Keratinocyte (primary cell): ENCODE measurements around the gene BCL2. TPM values are rescaled to one million over a fixed set of nuclear protein-coding genes. Genes with fewer than 3 reads are reported as not detected.
A peak's percentile ranks its signal among the peaks of the same experiment; 100 is the strongest.

Experiments used
- DNase-seq: peaks from one replicate; pipeline ENCODE4 v3.0.0-alpha.2; 2011; ENCODE audit warnings: low read depth, missing footprints, low spot score
- FAIRE-seq: peaks from 2 replicates; lab custom pipeline; 2011; peaks lifted over from hg19 to GRCh38; lab: Jason Lieb, UNC
- H2AFZ ChIP-seq: 2 replicates; pipeline ENCODE4 v1.6.0; 2012; ENCODE audit warnings: low read length, control low read depth, inconsistent platforms; ENCODE audit not compliant: control insufficient read depth
- H3K27ac ChIP-seq: 2 replicates; pipeline ENCODE4 v1.5.1; 2011; ENCODE audit warnings: low read length; ENCODE audit not compliant: control insufficient read depth, insufficient read depth
- H3K27me3 ChIP-seq: 3 replicates; pipeline ENCODE4 v1.6.0; 2011; ENCODE audit warnings: low read length; ENCODE audit not compliant: control insufficient read depth, insufficient read depth; ENCODE audit errors: extremely low read depth
- H3K36me3 ChIP-seq, 2 experiments: 2 replicates in 1 of 2; 3 replicates in 1 of 2; pipeline ENCODE4 v1.5.1; 2011; ENCODE audit warnings: low read length in 2 of 2, mild to moderate bottlenecking in 1 of 2; ENCODE audit not compliant: control insufficient read depth in 2 of 2, insufficient read depth in 2 of 2; ENCODE audit errors: extremely low read depth in 1 of 2
- H3K4me1 ChIP-seq: 3 replicates; pipeline ENCODE4 v1.5.1; 2011; ENCODE audit warnings: low read length; ENCODE audit not compliant: control insufficient read depth, insufficient read depth; ENCODE audit errors: extremely low read depth
- H3K4me2 ChIP-seq: 3 replicates; pipeline ENCODE4 v1.6.0; 2011; ENCODE audit warnings: low read depth, low read length; ENCODE audit not compliant: control insufficient read depth, insufficient read depth; ENCODE audit errors: extremely low read depth
- H3K4me3 ChIP-seq, 3 experiments: fragments of 200-600 bp in 1 of 3; sonication (generic) in 1 of 3; 2 replicates in 2 of 3; 3 replicates in 1 of 3; pipeline ENCODE4 v1.5.1; 2011 to 2016; ENCODE audit warnings: low read length in 3 of 3, mild to moderate bottlenecking in 3 of 3, control low read depth in 2 of 3, inconsistent platforms in 1 of 3, low read depth in 1 of 3, mixed read lengths in 1 of 3, mixed run types in 1 of 3, moderate library complexity in 1 of 3; ENCODE audit not compliant: control insufficient read depth in 2 of 3, insufficient read depth in 2 of 3; ENCODE audit errors: extremely low read depth in 1 of 3
- H3K79me2 ChIP-seq: 2 replicates; pipeline ENCODE4 v1.6.0; 2012; ENCODE audit warnings: low read length; ENCODE audit not compliant: control insufficient read depth, insufficient read depth
- H3K9ac ChIP-seq: 3 replicates; pipeline ENCODE4 v1.6.0; 2011; ENCODE audit warnings: low read length; ENCODE audit not compliant: control insufficient read depth, insufficient read depth; ENCODE audit errors: extremely low read depth
- H3K9me1 ChIP-seq: 3 replicates; pipeline ENCODE4 v1.6.0; 2011; ENCODE audit warnings: low read length; ENCODE audit not compliant: control insufficient read depth, insufficient read depth; ENCODE audit errors: extremely low read depth
- H3K9me3 ChIP-seq: 2 replicates; pipeline ENCODE4 v1.5.1; 2012; ENCODE audit warnings: low read depth, low read length; ENCODE audit not compliant: control insufficient read depth
- H4K20me1 ChIP-seq: 3 replicates; pipeline ENCODE4 v1.6.0; 2011; ENCODE audit warnings: low read length; ENCODE audit not compliant: control insufficient read depth, insufficient read depth; ENCODE audit errors: extremely low read depth
- EZH2 ChIP-seq: IDR thresholded peaks from one replicate; pipeline ENCODE4 v1.6.1; 2012; ENCODE audit warnings: inconsistent platforms, mild to moderate bottlenecking, low read length, moderate library complexity
- dilution Hi-C: fragments of 300-500 bp; cut with MboI; formaldehyde crosslinking; loops from one replicate; pipeline ENCODE4 v1.7.0; 2020; ENCODE audit warnings: low sequenced_read_pairs; ENCODE audit not compliant: extremely low pct_ligation_motif_present
- polyA plus RNA-seq, 5 experiments: library from polyadenylated mRNA; depleted of rRNA in 3 of 5; stranded (reverse) in 3 of 5; stranded (forward) in 1 of 5; unstranded in 1 of 5; fragments of >200 nt; gene quantifications; 1 replicate in 1 of 5; 2 replicates in 3 of 5; 3 replicates in 1 of 5; pipeline versions ENCODE4 v1.2.1 to v1.2.3, GENCODE V29; 2011 to 2012; ENCODE audit warnings: missing spikeins in 2 of 5, low read depth in 1 of 5, low replicate concordance in 1 of 5
- TF ChIP-seq, protein P1 (sequence below), 3 experiments: IDR thresholded peaks in 1 of 3; conservative IDR thresholded peaks in 1 of 3; optimal IDR thresholded peaks in 1 of 3; 2 replicates in 2 of 3; 3 replicates in 1 of 3; pipeline versions ENCODE3 to v1.5.1; 2011; ENCODE audit warnings: low read length in 3 of 3, mild to moderate bottlenecking in 3 of 3, moderate library complexity in 2 of 3, control low read depth in 1 of 3, inconsistent platforms in 1 of 3; ENCODE audit not compliant: insufficient read depth in 2 of 3; ENCODE audit errors: extremely low read depth in 1 of 3

Gene BCL2
- polyA plus RNA-seq, 1 donor (not counting 4 experiments of a cell fraction or from before 2014, with no cell fraction given) = 0.30 TPM

DNA sequence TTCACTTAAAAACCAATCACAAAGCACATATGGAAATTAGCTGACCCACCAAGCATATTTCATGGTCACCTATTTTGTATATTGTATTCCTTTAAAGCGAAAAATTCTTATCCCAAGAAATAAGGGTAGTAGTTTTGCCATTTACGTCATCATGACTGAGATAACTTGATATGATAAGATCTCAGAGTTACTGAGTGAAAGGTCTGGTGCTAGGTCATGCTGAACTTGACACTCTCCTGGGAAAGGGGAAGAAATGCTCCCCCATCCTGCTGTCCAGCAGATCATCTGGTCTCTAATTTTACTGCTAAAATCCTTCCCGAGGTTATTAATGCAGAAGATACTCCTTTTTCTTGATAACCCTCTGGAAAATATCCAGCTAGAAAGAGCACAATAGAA is 78.3 kb downstream of the BCL2 start:
- H3K27ac ChIP-seq = no peak overlapping the region
- no peak overlapping the region for H3K4me3 ChIP-seq
- FAIRE-seq (no peak), DNase-seq (no peak)
- no peaks in the 10 kb centered on the region for H3K79me2 ChIP-seq
- no peak overlapping the region for H3K9ac ChIP-seq
- no peaks in the 10 kb centered on the region for H3K9me1 ChIP-seq
- no peaks in the 10 kb centered on the region for H4K20me1 ChIP-seq
- peaks cover 18% of the 10 kb centered on the region for H3K4me1 ChIP-seq
- TF ChIP-seq, protein P1, sequence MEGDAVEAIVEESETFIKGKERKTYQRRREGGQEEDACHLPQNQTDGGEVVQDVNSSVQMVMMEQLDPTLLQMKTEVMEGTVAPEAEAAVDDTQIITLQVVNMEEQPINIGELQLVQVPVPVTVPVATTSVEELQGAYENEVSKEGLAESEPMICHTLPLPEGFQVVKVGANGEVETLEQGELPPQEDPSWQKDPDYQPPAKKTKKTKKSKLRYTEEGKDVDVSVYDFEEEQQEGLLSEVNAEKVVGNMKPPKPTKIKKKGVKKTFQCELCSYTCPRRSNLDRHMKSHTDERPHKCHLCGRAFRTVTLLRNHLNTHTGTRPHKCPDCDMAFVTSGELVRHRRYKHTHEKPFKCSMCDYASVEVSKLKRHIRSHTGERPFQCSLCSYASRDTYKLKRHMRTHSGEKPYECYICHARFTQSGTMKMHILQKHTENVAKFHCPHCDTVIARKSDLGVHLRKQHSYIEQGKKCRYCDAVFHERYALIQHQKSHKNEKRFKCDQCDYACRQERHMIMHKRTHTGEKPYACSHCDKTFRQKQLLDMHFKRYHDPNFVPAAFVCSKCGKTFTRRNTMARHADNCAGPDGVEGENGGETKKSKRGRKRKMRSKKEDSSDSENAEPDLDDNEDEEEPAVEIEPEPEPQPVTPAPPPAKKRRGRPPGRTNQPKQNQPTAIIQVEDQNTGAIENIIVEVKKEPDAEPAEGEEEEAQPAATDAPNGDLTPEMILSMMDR (optimal IDR thresholded peaks at IDR 0.05 in 1 of 3, IDR thresholded peaks at IDR 0.05 in 1 of 3, conservative IDR thresholded peaks at IDR 0.05 in 1 of 3; ENCODE audit: extremely low read depth in 1 of 3, insufficient read depth in 2 of 3, low read length in 3 of 3) = no peak
- no peak for TF ChIP-seq EZH2
- no peak overlapping the region for H2AFZ ChIP-seq
- dilution Hi-C loops = no loop called here
- no peaks in the 10 kb centered on the region for H3K9me3 ChIP-seq
- H3K36me3 ChIP-seq = no peaks in the 10 kb centered on the region
- no peak overlapping the region for H3K4me2 ChIP-seq
- no peaks in the 10 kb centered on the region for H3K27me3 ChIP-seq

DNA sequence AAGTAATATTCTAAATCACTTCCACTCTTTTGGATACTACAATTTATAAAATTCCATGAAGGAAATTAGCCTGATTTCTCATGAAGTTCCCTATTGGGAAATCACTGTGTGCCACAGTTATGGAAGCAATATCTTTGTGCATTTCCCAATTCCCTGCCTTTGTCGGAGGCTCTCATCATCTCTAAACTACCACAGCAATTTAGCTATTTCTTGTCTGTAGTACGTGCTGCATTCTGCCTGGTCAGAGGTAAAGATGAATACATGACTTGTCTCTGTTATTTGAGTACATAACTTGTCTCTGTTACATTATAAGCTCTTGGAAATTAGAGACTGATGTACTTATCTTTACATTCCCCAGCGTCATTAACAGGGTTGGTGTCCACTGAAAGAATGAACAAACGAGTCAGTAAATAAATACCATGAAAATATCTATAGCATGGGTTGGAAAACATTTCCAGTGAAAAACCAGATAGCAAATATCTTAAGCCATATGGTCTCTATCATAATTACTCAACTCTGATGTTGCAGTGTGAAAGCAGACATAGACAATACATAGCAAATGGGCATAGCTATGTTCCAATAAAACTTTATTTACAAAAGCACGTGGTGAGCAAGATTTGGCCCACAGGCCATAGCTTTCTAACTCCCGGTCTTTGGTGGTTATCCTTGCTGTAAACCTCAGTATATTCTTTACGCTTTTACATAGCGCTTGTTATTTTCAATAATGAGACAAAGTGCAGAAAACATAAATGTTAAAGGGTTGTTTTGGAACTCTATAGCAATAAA is 78.8 kb downstream of the BCL2 start:
- Histone ChIP-seq H3K79me2 (no peaks in the 10 kb centered on the region), H3K36me3 (no peaks in the 10 kb centered on the region), H3K4me1 (peaks cover 18% of the 10 kb centered on the region), H3K9me3 (no peaks in the 10 kb centered on the region), H3K9me1 (no peaks in the 10 kb centered on the region), H2AFZ (no peak overlapping the region), H4K20me1 (no peaks in the 10 kb centered on the region), H3K4me2 (no peak overlapping the region), H3K4me3 (no peak overlapping the region), H3K27ac (no peak overlapping the region), H3K27me3 (no peaks in the 10 kb centered on the region), H3K9ac (no peak overlapping the region)
- DNase-seq (no peak), FAIRE-seq (peak; percentile 52)
- TF ChIP-seq, protein P1 (optimal IDR thresholded peaks at IDR 0.05 in 1 of 3, IDR thresholded peaks at IDR 0.05 in 1 of 3, conservative IDR thresholded peaks at IDR 0.05 in 1 of 3; ENCODE audit: extremely low read depth in 1 of 3, insufficient read depth in 2 of 3, low read length in 3 of 3) = no peak
- TF ChIP-seq EZH2 = no peak
- dilution Hi-C loops = no loop called here
